Activated T-cell treated with anti-CD3 and anti-CD28 coated beads for 1 hour (primary cell): ENCODE data around the gene TFR2.
"Not testable (repeated sequence)": the region's sequence is repeated elsewhere in the genome, so short reads cannot be mapped to it uniquely, and the experiment has no call there.

ENCODE experiments used
- DNase-seq: peaks from one replicate; pipeline ENCODE4 v3.0.0-alpha.2; 2020; ENCODE audit warnings: low read depth

TFR2 gene

GRCh38 chr7:100678291-100678984, 37.1 kb upstream of the TFR2 start:
- no peak for DNase-seq

- no peak for DNase-seq
Observed at GRCh38 chr7:100677308-100678267, 36.2 kb upstream of the TFR2 start.

- no peak for DNase-seq
Observed at GRCh38 chr7:100676501-100677306, 35.4 kb upstream of the TFR2 start.

GRCh38 chr7:100675581-100676350, 34.4 kb upstream of the TFR2 start:
- DNase-seq: peak; percentile 73

- DNase-seq: no peak
Observed at GRCh38 chr7:100675105-100675451, 33.7 kb upstream of the TFR2 start.

- no peak for DNase-seq
Observed at GRCh38 chr7:100674411-100675104, 33.2 kb upstream of the TFR2 start.

GRCh38 chr7:100673942-100674410, 32.6 kb upstream of the TFR2 start:
- DNase-seq: peak; percentile 35

- peak; percentile 98 for DNase-seq
Observed at GRCh38 chr7:100673302-100673941, 32.1 kb upstream of the TFR2 start, which contains the start of gene GNB2. GNB2 (plus strand) TSS chr7:100673740; CDS start chr7:100676266, 2,526 bp downstream.

- DNase-seq: no peak
Observed at GRCh38 chr7:100671353-100672327, 30.3 kb upstream of the TFR2 start.

GRCh38 chr7:100670074-100670473, 28.7 kb upstream of the TFR2 start:
- no peak for DNase-seq

GRCh38 chr7:100669106-100669505, 27.8 kb upstream of the TFR2 start:
- DNase-seq: not testable (repeated sequence)

- no peak for DNase-seq
Observed at GRCh38 chr7:100668069-100668449, 26.7 kb upstream of the TFR2 start.

GRCh38 chr7:100667331-100668068, 26.1 kb upstream of the TFR2 start:
- no peak for DNase-seq

- no peak for DNase-seq
Observed at GRCh38 chr7:100665168-100665726, 23.9 kb upstream of the TFR2 start.

- DNase-seq: not testable (repeated sequence)
Observed at GRCh38 chr7:100662194-100662776, 20.9 kb upstream of the TFR2 start.

GRCh38 chr7:100655908-100656674, 14.7 kb upstream of the TFR2 start, which contains the start of gene ACTL6B:
ACTL6B (minus strand) TSS chr7:100656448; CDS start chr7:100656354, 94 bp downstream.
- DNase-seq: peak; percentile 36
